Measurements from ENCODE around the gene EXOC2. TPM values are rescaled to one million over a fixed set of nuclear protein-coding genes. Genes with fewer than 3 reads are reported as not detected.
"Not testable (repeated sequence)": the region's sequence is repeated elsewhere in the genome, so short reads cannot be mapped to it uniquely, and the experiment has no call there.

The EXOC2 gene
- total and polyA plus RNA-seq, 2 of the 13 experiments (the other 11 are each of a cell fraction or from before 2014, with no cell fraction given): 12.6 to 22.9 TPM

DNA sequence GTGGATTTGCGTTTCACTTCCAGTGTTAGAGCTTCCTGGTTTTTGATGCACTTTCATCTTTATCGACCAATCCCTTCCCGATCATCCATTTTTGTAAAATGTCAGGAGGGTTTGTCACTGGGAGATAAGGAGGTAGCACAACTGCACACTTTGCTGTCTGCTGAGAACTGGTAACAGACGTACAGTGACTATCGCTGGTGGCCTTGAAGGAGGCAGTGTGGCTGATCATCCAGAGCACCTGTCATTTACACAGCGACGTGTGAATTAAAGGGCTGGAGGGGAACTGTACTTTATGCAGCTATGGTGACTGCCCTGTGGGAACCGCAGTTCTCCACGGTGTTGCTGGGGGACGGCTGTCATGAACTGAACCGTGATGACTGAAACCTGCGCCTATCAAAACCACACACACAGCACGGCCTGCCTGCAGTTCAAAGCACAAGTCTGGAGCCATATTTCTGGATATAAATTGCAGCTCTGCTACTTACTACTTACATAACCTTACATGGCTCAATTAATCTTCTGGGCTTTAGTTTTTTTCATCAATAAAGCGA, 86.0 kb downstream of the EXOC2 start:
- H3K27me3 ChIP-seq (ENCODE audit: control insufficient read depth in 1 of 2, insufficient read depth in 2 of 2, low read length in 2 of 2): no peaks in the 10 kb centered on the region
- no peak for DNase-seq (ENCODE audit: low spot score)
- no peak overlapping the region for H3K9ac ChIP-seq (ENCODE audit: insufficient read depth, low read depth, low read length)
- no peak overlapping the region for H3K27ac ChIP-seq (ENCODE audit: extremely low read length, insufficient read depth, low read length)
- H3K4me2 ChIP-seq (ENCODE audit: low read depth, low read length): no peak overlapping the region
- no peaks in the 10 kb centered on the region for H3K79me2 ChIP-seq (ENCODE audit: insufficient read depth, low read length)
- H4K20me1 ChIP-seq (ENCODE audit: insufficient read depth, low read length): no peaks in the 10 kb centered on the region
- TF ChIP-seq SRY (CRISPR knock-in tag; IDR thresholded peaks at IDR 0.05) (no peak), ZBTB20 (CRISPR knock-in tag; IDR thresholded peaks at IDR 0.05; ENCODE audit: borderline replicate concordance, low read depth) (no peak), TBX3 (IDR thresholded peaks at IDR 0.05; ENCODE audit: borderline replicate concordance) (no peak), ZNF510 (CRISPR knock-in tag; IDR thresholded peaks at IDR 0.05; ENCODE audit: low read depth) (no peak), GABPB1 (CRISPR knock-in tag; IDR thresholded peaks at IDR 0.05) (no peak)
- TF ChIP-seq, protein P1, sequence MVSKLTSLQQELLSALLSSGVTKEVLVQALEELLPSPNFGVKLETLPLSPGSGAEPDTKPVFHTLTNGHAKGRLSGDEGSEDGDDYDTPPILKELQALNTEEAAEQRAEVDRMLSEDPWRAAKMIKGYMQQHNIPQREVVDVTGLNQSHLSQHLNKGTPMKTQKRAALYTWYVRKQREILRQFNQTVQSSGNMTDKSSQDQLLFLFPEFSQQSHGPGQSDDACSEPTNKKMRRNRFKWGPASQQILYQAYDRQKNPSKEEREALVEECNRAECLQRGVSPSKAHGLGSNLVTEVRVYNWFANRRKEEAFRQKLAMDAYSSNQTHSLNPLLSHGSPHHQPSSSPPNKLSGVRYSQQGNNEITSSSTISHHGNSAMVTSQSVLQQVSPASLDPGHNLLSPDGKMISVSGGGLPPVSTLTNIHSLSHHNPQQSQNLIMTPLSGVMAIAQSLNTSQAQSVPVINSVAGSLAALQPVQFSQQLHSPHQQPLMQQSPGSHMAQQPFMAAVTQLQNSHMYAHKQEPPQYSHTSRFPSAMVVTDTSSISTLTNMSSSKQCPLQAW (CRISPR knock-in tag; IDR thresholded peaks at IDR 0.05): no peak
- TF ChIP-seq, protein P2, sequence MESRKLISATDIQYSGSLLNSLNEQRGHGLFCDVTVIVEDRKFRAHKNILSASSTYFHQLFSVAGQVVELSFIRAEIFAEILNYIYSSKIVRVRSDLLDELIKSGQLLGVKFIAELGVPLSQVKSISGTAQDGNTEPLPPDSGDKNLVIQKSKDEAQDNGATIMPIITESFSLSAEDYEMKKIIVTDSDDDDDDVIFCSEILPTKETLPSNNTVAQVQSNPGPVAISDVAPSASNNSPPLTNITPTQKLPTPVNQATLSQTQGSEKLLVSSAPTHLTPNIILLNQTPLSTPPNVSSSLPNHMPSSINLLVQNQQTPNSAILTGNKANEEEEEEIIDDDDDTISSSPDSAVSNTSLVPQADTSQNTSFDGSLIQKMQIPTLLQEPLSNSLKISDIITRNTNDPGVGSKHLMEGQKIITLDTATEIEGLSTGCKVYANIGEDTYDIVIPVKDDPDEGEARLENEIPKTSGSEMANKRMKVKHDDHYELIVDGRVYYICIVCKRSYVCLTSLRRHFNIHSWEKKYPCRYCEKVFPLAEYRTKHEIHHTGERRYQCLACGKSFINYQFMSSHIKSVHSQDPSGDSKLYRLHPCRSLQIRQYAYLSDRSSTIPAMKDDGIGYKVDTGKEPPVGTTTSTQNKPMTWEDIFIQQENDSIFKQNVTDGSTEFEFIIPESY (CRISPR knock-in tag; IDR thresholded peaks at IDR 0.05): no peak
- H3K36me3 ChIP-seq (replicated peaks in 1 of 2; ENCODE audit: control insufficient read depth in 1 of 2, insufficient read depth in 2 of 2, low read length in 2 of 2): peaks cover 0 to 6% of the 10 kb centered on the region in 2 experiments; a peak in 2 of 5 replicates
- no peaks in the 10 kb centered on the region for H3K9me3 ChIP-seq (ENCODE audit: low read length)
- ATAC-seq: no peak
- intact Hi-C loops (cut with micrococcal nuclease; ENCODE audit: unreplicated experiment): no loop called here
- no peak for FAIRE-seq
- no TSS peak for BruUV-seq (replicated peaks)
- CTCF ChIA-PET (ENCODE audit: low intra/inter-chr PET ratio, low total read pairs): no interaction called here
- in situ Hi-C loops (cut with HindIII; ENCODE audit: extremely low pct_ligation_motif_present, low pct_unique_long_range_greater_than_20kb): no loop called here
- WGBS (ENCODE audit: low lambda C conversion rate): 97% methylated on average over 14 of the region's 14 CpGs
- POLR2A ChIA-PET: no interaction called here
- H2AFZ ChIP-seq (ENCODE audit: low read length): no peak overlapping the region
- H3K4me3 ChIP-seq (replicated peaks in 1 of 3; ENCODE audit: insufficient read depth in 1 of 3, low read depth in 2 of 3, low read length in 3 of 3): no peak overlapping the region
- no peaks in the 10 kb centered on the region for H3K4me1 ChIP-seq (ENCODE audit: insufficient read depth, low read length)

DNA sequence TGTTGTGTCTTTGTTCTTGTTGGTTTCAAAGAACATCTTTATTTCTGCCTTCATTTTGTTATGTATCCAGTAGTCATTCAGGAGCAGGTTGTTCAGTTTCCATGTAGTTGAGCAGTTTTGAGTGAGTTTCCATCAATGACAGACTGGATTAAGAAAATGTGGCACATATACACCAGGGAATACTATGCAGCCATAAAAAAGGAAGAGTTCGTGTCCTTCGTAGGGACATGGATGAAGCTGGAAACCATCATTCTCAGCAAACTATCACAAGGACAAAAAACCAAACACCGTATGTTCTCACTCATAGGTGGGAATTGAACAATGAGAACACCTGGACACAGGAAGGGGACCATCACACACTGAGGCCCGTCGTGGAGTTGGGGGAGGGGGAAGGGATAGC, 87.0 kb downstream of the EXOC2 start:
- BruUV-seq (replicated peaks); CTCF ChIA-PET (ENCODE audit: low intra/inter-chr PET ratio, low total read pairs); H3K4me1 ChIP-seq (ENCODE audit: insufficient read depth, low read length); H3K79me2 ChIP-seq (ENCODE audit: insufficient read depth, low read length); H3K27me3 ChIP-seq (ENCODE audit: control insufficient read depth in 1 of 2, insufficient read depth in 2 of 2, low read length in 2 of 2); ATAC-seq; DNase-seq (ENCODE audit: low spot score); in situ Hi-C loops (cut with HindIII; ENCODE audit: extremely low pct_ligation_motif_present, low pct_unique_long_range_greater_than_20kb); FAIRE-seq; H3K4me2 ChIP-seq (ENCODE audit: low read depth, low read length); H4K20me1 ChIP-seq (ENCODE audit: insufficient read depth, low read length); POLR2A ChIA-PET; H3K9ac ChIP-seq (ENCODE audit: insufficient read depth, low read depth, low read length); H2AFZ ChIP-seq (ENCODE audit: low read length); H3K36me3 ChIP-seq (replicated peaks in 1 of 2; ENCODE audit: control insufficient read depth in 1 of 2, insufficient read depth in 2 of 2, low read length in 2 of 2); H3K4me3 ChIP-seq (replicated peaks in 1 of 3; ENCODE audit: insufficient read depth in 1 of 3, low read depth in 2 of 3, low read length in 3 of 3); H3K27ac ChIP-seq (ENCODE audit: extremely low read length, insufficient read depth, low read length); H3K9me3 ChIP-seq (ENCODE audit: low read length); intact Hi-C loops (cut with micrococcal nuclease; ENCODE audit: unreplicated experiment): not testable (repeated sequence)
- 97% methylated on average over 5 of the region's 5 CpGs for WGBS (ENCODE audit: low lambda C conversion rate)

All from HepG2 (cell line).